Measurements from ENCODE around the gene MBOAT2.

The MBOAT2 gene

DNA sequence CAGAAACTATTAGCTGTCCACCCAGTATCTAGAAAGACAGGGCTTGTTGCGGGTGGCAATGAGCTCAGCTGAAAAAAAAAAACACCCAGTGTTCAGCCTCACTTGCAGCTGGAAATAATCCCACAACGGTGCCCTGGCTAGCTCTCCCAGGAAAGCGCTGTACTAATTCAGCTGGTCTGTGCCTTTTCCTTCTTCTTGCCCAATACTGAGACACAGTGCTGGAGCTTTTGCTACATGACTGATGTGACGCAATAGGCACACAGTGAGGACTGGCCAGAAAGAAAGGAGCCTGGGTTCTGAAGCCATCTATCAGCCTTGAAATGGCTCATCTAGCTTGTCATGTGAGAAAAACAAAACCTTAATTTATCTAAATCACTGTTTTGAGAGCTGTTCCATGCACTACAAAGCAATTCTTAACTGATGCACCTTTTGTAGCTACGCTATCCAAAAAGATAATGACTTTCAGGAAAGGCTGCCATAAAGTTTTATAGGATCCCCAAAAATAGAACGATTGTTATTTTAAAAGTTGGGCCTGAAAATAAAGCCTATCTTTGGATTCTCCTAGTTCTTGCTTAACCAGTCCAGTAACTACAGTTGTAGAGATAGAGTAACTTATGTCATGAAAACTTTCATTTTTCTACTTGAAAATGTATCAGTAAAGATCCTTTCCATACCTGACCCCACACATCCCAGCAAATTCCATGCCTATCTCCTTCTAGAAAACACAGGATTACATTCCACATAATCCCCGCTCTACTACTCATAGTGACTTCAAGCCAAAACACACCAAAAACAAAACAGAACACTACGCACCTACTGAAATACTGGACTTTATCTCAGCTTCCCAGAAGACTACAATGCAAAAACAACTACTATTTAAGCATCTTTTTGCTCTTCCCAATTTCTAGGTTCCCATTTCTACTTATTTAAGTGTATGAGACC is 181.9 kb downstream of the MBOAT2 start:
- peak; percentile 21 for DNase-seq (ENCODE audit: low spot score)

DNA sequence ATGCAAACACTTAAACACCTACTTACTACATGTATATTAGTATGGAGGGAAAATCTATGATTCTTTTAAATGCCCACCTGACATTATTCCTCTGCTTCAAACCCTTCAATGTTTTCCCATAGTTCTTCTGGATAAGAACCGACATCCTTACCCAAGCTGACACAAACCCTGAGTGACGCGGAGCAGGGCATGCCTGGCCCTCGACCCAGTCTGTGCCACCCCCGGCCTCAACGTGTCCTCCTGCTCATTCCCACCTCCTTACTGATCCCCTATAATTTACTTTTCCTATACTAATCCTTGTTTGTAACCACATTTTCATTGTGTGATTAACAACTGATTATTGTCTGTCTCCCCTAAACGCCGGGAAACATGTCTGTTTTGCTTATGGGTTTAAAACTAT is 183.5 kb downstream of the MBOAT2 start:
- DNase-seq (ENCODE audit: low spot score), result no peak

GRCh38 chr2:8819194-8819593 is 184.3 kb downstream of the MBOAT2 start:
- DNase-seq (ENCODE audit: low spot score), result no peak

DNA sequence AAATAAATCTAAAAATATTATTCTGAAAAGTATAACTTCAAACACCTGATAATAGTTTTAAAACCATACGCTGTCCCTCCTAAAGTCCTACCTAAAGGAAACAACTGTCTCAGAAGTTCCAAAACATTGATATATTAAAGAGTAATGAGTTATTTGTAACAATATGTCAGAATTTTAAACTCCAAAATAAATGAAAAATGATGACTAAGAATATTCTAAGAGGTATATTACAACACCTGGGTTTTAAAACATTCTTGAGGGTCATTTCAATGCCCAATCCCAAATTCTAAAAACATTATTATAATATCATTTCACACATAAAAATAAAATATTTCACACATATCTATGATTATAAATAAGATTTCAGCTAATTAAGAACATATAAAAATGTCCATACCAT is 186.3 kb downstream of the MBOAT2 start:
- DNase-seq (ENCODE audit: low spot score), result no peak

DNA sequence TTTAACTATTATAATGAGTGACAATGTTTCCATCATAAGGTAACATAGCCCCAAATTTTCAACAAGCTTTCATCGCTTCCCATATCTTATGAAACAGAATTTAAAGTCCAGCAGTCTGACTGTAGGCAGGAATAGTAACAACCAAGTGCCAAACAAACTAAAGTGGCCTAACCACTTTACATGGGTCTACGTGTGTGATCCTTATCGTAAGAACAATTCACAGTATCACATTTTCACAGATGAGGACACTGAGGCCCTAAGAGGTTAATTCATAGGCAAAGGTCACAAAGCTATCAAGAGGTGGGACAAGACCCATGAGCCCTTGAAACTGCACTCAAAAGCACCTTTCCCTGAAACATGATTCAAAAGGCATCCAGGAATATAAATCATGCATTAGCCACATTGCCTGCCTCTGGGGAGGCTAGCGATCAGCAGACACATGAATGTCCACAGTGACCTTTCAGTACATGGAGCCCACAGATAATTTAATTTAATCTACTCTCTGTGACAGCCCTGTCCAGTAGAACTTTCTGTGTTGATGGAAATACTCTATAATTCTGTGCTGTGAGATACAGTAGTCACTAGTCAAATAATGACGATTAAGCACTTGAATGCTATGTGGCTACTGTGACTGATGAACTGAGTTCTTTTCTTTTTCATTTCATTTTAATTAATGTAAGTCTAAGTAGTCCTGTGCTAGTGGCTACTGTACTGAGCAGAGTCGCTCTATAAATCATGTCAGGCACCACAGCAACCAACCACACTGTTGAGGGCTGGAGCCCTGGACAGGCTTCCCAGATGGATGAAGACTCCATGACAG is 196.4 kb downstream of the MBOAT2 start:
- no peak for DNase-seq (ENCODE audit: low spot score)

DNA sequence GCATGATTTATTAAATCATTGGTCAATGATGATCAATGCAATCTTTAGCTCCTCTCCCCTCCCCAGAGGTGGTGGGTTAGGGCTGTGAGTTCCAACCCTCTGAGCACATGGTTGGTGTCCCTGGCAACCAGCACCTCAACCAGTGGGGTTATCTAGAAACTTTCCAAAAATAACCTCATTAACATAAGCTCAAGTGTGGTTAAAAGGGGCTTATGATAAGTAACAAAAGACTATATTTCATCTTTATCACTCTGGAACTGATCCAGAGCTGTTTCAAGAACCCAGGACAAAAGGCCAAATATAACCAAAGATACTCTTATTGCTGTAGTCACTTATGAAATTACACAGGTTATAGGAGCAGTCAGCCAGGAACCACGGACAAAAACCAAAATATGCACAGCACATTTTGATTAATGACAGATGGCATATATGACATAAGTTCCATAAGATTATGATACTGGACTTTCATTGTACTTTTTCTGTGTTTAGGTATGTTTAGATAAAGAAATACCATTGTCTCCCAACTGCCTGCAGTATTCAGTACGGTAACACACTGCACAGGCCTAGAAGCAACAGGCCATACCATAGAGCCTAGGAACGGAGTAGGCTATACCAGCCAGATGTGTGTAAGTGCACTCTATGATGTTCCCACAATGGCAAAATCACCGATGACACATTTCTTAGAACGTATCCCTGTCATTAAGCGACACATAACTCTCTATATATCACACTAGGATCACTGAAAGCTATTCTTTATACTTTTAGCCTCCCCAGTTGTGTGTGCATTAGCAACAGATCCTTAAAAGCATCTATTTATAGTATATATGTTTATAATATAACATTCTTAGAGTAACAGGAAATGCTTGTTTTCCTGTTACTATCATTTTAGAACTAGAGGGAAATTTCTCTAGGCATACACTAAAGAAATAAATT is 197.9 kb downstream of the MBOAT2 start:
- DNase-seq (ENCODE audit: low spot score), result no peak

GRCh38 chr2:8803658-8804379 is 199.7 kb downstream of the MBOAT2 start:
- DNase-seq (ENCODE audit: low spot score), result peak; percentile 32

DNA sequence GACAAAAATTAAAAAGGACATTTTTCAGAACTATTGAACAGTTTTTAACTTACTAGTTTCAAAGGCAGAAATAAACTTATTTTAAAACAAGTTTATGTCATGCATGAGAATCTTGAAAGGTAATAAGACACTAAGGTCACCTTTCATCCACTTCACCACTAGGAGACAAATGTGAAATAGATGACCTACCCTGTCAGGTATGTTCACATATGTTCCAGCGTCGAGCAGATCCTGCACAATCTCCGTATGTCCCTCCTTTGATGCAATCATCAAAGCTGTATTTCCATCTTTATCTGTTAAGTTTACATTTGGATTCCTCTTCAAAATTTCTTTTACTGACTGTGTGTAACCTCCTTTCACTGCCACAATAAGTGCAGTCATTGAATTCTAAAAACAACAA is 200.7 kb downstream of the MBOAT2 start:
- no peak for DNase-seq (ENCODE audit: low spot score)
